ENCODE results near the gene KCNQ1. TPM values are rescaled to one million over a fixed set of nuclear protein-coding genes. Genes with fewer than 3 reads are reported as not detected.

The KCNQ1 gene
- total RNA-seq, 4 donors from 2014 or later, result 2.6 to 12.7 (median 4.9) TPM

DNA sequence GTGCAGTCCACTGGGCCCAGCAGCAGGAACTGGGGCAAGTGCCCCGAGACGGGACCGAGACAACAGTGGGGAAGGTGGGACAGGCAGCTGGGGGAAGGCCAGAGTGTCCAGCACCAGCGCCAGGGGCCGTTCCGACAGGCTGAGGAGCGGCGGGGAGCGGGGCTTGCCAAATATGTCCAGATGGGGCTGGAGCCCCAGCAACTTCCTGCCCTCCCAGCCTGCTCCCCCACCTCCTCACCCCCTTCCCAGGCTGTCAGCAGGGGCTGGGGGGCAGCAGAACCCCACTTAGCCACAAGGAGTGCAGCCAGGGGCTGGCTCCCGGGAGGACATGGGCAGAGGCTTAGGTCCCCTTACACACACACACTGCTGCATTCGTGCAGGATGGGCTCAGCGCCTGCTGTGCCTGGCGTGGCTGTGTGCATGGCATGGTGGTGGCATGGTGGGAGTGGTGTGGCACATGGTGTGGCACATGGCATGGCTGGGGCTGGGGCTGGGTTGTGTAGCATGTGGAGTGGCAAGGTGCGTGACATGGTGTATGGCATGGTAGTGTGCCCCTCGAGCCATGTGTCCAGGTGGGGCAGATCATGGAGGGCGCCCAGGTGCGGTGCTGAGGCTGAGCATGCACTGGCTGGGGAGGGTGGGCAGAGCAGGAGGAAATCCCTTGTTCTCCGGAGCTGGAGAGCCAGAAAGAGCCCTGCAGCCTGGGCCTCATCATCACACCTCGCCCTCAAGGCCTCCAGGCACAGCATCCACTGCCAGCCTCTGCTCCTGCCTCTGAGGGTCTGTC lies 389.1 kb downstream of the KCNQ1 start:
- 90% methylated on average over 2 of the region's 19 CpGs; no CpG with 5 or more reads in 1 of the 2 donors for WGBS, 2 donors (ENCODE audit: low coverage in 1 of 2)
- H3K9me3 ChIP-seq, result peaks cover 0 to 13% (median 0%) of the 10 kb centered on the region in 3 donors
- peaks cover 0 to 17% (median 11%) of the 10 kb centered on the region in 3 donors for H3K4me1 ChIP-seq
- no peak overlapping the region for H3K4me3 ChIP-seq
- no peak overlapping the region for H3K27ac ChIP-seq
- ATAC-seq, result no peak
- TF ChIP-seq POLR2A (IDR thresholded peaks at IDR 0.05), result no peak
- no peak for TF ChIP-seq EP300 (IDR thresholded peaks at IDR 0.05)
- TF ChIP-seq POLR2AphosphoS5 (IDR thresholded peaks at IDR 0.05), result no peak
- TF ChIP-seq, protein P1, sequence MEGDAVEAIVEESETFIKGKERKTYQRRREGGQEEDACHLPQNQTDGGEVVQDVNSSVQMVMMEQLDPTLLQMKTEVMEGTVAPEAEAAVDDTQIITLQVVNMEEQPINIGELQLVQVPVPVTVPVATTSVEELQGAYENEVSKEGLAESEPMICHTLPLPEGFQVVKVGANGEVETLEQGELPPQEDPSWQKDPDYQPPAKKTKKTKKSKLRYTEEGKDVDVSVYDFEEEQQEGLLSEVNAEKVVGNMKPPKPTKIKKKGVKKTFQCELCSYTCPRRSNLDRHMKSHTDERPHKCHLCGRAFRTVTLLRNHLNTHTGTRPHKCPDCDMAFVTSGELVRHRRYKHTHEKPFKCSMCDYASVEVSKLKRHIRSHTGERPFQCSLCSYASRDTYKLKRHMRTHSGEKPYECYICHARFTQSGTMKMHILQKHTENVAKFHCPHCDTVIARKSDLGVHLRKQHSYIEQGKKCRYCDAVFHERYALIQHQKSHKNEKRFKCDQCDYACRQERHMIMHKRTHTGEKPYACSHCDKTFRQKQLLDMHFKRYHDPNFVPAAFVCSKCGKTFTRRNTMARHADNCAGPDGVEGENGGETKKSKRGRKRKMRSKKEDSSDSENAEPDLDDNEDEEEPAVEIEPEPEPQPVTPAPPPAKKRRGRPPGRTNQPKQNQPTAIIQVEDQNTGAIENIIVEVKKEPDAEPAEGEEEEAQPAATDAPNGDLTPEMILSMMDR (IDR thresholded peaks at IDR 0.05), result no peak
- no peaks in the 10 kb centered on the region for H3K36me3 ChIP-seq
- no peaks in the 10 kb centered on the region for H3K27me3 ChIP-seq

DNA sequence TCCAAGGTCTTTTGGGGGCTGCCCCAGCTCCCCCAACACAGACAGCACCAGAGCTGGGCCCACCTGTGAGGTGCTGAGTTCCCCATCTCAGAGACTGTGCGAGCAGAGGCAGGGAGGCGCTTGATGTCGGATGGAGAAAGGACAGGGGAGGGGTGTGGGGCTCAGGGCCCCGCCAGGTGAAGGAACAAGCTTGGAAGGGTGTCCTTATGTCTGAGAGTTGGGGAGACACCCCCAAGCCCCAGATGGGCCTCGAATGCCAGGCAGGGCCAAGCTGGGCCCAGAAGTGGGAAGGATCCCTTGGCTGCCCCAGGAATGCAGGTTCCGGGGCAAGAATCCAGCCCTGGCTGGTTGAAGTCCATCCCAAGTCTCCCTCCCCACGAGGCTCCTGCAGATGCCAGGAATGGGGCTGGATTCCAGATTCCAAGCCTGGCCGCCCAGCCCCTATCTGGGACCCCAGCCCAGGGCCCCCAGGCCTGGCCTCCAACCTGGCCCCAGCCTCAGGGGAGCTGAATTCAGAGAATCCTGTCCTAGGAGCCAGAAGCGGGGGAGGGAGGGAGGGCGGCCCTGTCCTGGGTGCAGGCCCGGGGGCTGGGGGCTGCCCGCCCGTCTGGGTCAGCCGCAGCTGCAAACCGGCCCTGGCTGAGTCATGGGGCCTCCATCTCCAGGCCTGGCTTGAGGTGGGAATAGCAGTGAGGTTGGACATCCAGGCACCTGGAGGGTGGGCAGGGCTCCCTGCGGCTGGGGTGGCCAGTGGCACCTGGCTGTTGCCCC lies 389.9 kb downstream of the KCNQ1 start:
- Histone ChIP-seq H3K9me3 (peaks cover 0 to 5% (median 0%) of the 10 kb centered on the region in 3 donors), H3K4me3 (no peak overlapping the region), H3K36me3 (no peaks in the 10 kb centered on the region), H3K27me3 (no peaks in the 10 kb centered on the region), H3K4me1 (peaks cover 0 to 17% (median 11%) of the 10 kb centered on the region in 3 donors), H3K27ac (no peak overlapping the region)
- TF ChIP-seq EP300 (IDR thresholded peaks at IDR 0.05) (no peak), POLR2A (IDR thresholded peaks at IDR 0.05) (no peak), POLR2AphosphoS5 (IDR thresholded peaks at IDR 0.05) (no peak)
- TF ChIP-seq, protein P1 (IDR thresholded peaks at IDR 0.05), result no peak
- no peak for ATAC-seq
- WGBS, 2 donors (ENCODE audit: low coverage in 1 of 2), result 33 to 43% methylated on average over 1 of the region's 16 CpGs

GRCh38 chr11:2835296-2835695 lies 390.5 kb downstream of the KCNQ1 start:
- H3K4me1 ChIP-seq, result peaks cover 0 to 17% (median 11%) of the 10 kb centered on the region in 3 donors
- ATAC-seq, result no peak
- WGBS, 2 donors (ENCODE audit: low coverage in 1 of 2), result 53% methylated on average over 3 of the region's 6 CpGs; no CpG with 5 or more reads in 1 of the 2 donors
- H3K27me3 ChIP-seq, result no peaks in the 10 kb centered on the region
- H3K36me3 ChIP-seq, result no peaks in the 10 kb centered on the region
- no peak overlapping the region for H3K27ac ChIP-seq
- no peak overlapping the region for H3K4me3 ChIP-seq
- H3K9me3 ChIP-seq, result peaks cover 0 to under 1% (median 0%) of the 10 kb centered on the region in 3 donors
- TF ChIP-seq, protein P1 (IDR thresholded peaks at IDR 0.05), result no peak
- TF ChIP-seq POLR2A (IDR thresholded peaks at IDR 0.05) (no peak), POLR2AphosphoS5 (IDR thresholded peaks at IDR 0.05) (no peak), EP300 (IDR thresholded peaks at IDR 0.05) (no peak)

GRCh38 chr11:2835751-2836150 lies 390.9 kb downstream of the KCNQ1 start:
- H3K36me3 ChIP-seq, result no peaks in the 10 kb centered on the region
- no peak overlapping the region for H3K4me3 ChIP-seq
- H3K9me3 ChIP-seq, result no peaks in the 10 kb centered on the region
- no peak overlapping the region for H3K27ac ChIP-seq
- TF ChIP-seq, protein P1 (IDR thresholded peaks at IDR 0.05), result no peak
- TF ChIP-seq EP300 (IDR thresholded peaks at IDR 0.05) (no peak), POLR2A (IDR thresholded peaks at IDR 0.05) (no peak), POLR2AphosphoS5 (IDR thresholded peaks at IDR 0.05) (no peak)
- no peaks in the 10 kb centered on the region for H3K27me3 ChIP-seq
- H3K4me1 ChIP-seq, result peaks cover 0 to 17% (median 11%) of the 10 kb centered on the region in 3 donors
- WGBS, 2 donors (ENCODE audit: low coverage in 1 of 2), result 91% methylated on average over 11 of the region's 17 CpGs; no CpG with 5 or more reads in 1 of the 2 donors
- ATAC-seq, result no peak

Measured in gastroesophageal sphincter (tissue), 4 donors.